Measurements from ENCODE around the gene VIL1. TPM values are rescaled to one million over a fixed set of nuclear protein-coding genes. Genes with fewer than 3 reads are reported as not detected.

VIL1 gene
- total RNA-seq, 1 experiment from 2014 or later = 0.18 TPM

DNA sequence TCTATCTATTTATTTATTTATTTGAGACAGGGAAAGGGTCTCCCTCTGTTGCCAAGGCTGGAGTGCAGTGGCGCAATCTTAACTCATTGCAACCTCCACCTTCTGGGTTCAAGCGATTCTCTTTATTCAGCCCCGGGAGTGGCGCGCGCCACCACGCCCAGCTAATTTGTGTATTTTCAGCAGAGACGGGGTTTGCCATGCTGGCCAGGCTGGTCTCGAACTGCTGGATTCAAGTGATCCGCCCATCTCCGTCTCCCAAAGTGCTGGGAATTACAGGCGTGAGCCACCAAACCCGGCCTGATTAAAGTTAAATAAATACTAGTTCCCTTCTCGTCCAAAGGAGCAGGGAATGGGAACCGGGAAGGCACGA, 23.5 kb upstream of the VIL1 start:
- H3K9me3 ChIP-seq (ENCODE audit: control insufficient read depth, insufficient read depth, low read depth, low read length) = no peaks in the 10 kb centered on the region
- no TSS peak for BruUV-seq (replicated peaks)
- no peak for DNase-seq (ENCODE audit: low read depth, low spot score)
- intact Hi-C loops (cut with micrococcal nuclease; ENCODE audit: unreplicated experiment) = no loop called here
- ChIA-PET CTCF (interaction anchor here (1.0 kb wide), 1 partner anchor 108 kb away, joined by 5 read pairs; no protein-coding TSS in a partner anchor), POLR2A (no interaction called here)
- no peak for TF ChIP-seq POLR2AphosphoS5 (IDR thresholded peaks at IDR 0.05; ENCODE audit: low read depth, low read length)
- no peak for TF ChIP-seq SIN3A (IDR thresholded peaks at IDR 0.05; ENCODE audit: borderline replicate concordance, insufficient read depth, low read depth, low read length)
- TF ChIP-seq, protein P1, sequence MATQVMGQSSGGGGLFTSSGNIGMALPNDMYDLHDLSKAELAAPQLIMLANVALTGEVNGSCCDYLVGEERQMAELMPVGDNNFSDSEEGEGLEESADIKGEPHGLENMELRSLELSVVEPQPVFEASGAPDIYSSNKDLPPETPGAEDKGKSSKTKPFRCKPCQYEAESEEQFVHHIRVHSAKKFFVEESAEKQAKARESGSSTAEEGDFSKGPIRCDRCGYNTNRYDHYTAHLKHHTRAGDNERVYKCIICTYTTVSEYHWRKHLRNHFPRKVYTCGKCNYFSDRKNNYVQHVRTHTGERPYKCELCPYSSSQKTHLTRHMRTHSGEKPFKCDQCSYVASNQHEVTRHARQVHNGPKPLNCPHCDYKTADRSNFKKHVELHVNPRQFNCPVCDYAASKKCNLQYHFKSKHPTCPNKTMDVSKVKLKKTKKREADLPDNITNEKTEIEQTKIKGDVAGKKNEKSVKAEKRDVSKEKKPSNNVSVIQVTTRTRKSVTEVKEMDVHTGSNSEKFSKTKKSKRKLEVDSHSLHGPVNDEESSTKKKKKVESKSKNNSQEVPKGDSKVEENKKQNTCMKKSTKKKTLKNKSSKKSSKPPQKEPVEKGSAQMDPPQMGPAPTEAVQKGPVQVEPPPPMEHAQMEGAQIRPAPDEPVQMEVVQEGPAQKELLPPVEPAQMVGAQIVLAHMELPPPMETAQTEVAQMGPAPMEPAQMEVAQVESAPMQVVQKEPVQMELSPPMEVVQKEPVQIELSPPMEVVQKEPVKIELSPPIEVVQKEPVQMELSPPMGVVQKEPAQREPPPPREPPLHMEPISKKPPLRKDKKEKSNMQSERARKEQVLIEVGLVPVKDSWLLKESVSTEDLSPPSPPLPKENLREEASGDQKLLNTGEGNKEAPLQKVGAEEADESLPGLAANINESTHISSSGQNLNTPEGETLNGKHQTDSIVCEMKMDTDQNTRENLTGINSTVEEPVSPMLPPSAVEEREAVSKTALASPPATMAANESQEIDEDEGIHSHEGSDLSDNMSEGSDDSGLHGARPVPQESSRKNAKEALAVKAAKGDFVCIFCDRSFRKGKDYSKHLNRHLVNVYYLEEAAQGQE (IDR thresholded peaks at IDR 0.05; ENCODE audit: insufficient read depth in 1 of 2, low read depth in 2 of 2, low read length in 1 of 2) = no peak
- no peak for TF ChIP-seq TCF7L2 (IDR thresholded peaks at IDR 0.05; ENCODE audit: low read depth, low read length)
- TF ChIP-seq, protein P2, sequence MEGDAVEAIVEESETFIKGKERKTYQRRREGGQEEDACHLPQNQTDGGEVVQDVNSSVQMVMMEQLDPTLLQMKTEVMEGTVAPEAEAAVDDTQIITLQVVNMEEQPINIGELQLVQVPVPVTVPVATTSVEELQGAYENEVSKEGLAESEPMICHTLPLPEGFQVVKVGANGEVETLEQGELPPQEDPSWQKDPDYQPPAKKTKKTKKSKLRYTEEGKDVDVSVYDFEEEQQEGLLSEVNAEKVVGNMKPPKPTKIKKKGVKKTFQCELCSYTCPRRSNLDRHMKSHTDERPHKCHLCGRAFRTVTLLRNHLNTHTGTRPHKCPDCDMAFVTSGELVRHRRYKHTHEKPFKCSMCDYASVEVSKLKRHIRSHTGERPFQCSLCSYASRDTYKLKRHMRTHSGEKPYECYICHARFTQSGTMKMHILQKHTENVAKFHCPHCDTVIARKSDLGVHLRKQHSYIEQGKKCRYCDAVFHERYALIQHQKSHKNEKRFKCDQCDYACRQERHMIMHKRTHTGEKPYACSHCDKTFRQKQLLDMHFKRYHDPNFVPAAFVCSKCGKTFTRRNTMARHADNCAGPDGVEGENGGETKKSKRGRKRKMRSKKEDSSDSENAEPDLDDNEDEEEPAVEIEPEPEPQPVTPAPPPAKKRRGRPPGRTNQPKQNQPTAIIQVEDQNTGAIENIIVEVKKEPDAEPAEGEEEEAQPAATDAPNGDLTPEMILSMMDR (IDR thresholded peaks at IDR 0.05) = no peak
- H3K4me1 ChIP-seq (ENCODE audit: control insufficient read depth, insufficient read depth, low read length) = peaks cover 24% of the 10 kb centered on the region
- H3K27me3 ChIP-seq (ENCODE audit: control insufficient read depth, insufficient read depth, low read length) = no peaks in the 10 kb centered on the region
- no peak for ATAC-seq
- peak overlapping the region; percentile 99 for H3K27ac ChIP-seq (ENCODE audit: low read length)
- H3K36me3 ChIP-seq (ENCODE audit: control insufficient read depth, insufficient read depth, low read length) = no peaks in the 10 kb centered on the region; the same call in 1 of the 2 replicates
- in situ Hi-C loops (cut with HindIII; ENCODE audit: low pct_unique_long_range_greater_than_20kb, low sequenced_read_pairs) = no loop called here
- peak overlapping the region; percentile 72 to 76 for H3K4me3 ChIP-seq (ENCODE audit: low read depth in 2 of 2, low read length in 2 of 2)

DNA sequence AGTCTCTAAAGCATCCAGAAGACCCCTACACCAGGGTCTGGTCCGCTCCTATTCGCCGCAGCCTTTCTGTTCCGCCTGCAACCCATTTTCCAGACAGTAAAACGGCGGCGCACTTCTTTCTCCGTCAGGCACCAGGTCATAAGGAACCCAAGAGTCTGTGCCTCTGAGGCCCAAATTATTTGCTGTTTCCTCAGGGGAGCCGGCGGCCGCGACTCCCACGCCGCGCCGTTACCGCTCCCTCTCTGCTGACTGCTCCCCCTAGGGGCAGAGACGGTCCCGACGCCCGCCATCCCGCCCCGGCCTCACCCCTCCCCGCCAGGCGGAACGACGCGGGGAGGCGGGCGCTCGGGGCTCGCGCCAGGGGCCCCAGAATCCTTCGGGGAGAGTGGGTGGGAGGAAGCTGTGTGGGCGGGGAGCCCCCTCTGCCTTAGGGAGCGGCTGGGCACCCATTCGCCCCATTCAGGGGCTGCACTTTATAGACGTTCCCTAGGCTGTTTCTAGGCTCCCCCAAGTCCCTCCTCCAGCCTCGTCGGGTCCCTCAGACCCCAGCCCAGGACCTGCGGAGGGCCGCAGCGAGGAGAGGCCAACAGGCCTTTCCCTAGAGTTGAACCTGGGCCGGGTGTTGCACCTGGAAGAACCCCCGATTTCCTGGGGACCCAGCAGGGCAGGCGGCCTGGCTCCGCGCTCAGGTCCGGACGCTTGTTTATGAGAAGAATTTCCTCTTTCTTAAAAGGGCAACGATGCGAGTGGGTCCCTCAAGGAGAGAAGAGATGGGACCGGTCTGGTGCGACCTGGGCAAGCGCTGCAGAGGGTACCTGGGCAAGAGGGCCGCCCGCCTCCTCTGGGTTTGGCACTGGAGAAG, 22.9 kb upstream of the VIL1 start:
- Histone ChIP-seq H3K36me3 (ENCODE audit: control insufficient read depth, insufficient read depth, low read length) (no peaks in the 10 kb centered on the region; the same call in 1 of the 2 replicates), H3K27me3 (ENCODE audit: control insufficient read depth, insufficient read depth, low read length) (no peaks in the 10 kb centered on the region), H3K4me3 (ENCODE audit: low read depth in 2 of 2, low read length in 2 of 2) (peak overlapping the region; percentile 72 to 76), H3K4me1 (ENCODE audit: control insufficient read depth, insufficient read depth, low read length) (peaks cover 25% of the 10 kb centered on the region), H3K9me3 (ENCODE audit: control insufficient read depth, insufficient read depth, low read depth, low read length) (no peaks in the 10 kb centered on the region), H3K27ac (ENCODE audit: low read length) (peak overlapping the region; percentile 99)
- DNase-seq (ENCODE audit: low read depth, low spot score) = no peak
- ChIA-PET POLR2A (interaction anchor here (0.6 to 0.7 kb wide), 3 partner anchors 11 to 109 kb away, joined by 4 to 8 read pairs (median 4); no protein-coding TSS in a partner anchor), CTCF (interaction anchor here (0.6 to 1.0 kb wide), 7 partner anchors 27 to 109 kb away, joined by 3 to 7 read pairs (median 4); no protein-coding TSS in a partner anchor)
- TF ChIP-seq POLR2AphosphoS5 (IDR thresholded peaks at IDR 0.05; ENCODE audit: low read depth, low read length) (peak; percentile 78), TCF7L2 (IDR thresholded peaks at IDR 0.05; ENCODE audit: low read depth, low read length) (no peak), SIN3A (IDR thresholded peaks at IDR 0.05; ENCODE audit: borderline replicate concordance, insufficient read depth, low read depth, low read length) (peak; percentile 89; the same call in 1 of the 2 replicates)
- TF ChIP-seq, protein P2 (IDR thresholded peaks at IDR 0.05) = peak; percentile 97
- TF ChIP-seq, protein P1 (IDR thresholded peaks at IDR 0.05; ENCODE audit: insufficient read depth in 1 of 2, low read depth in 2 of 2, low read length in 1 of 2) = no peak
- ATAC-seq = peak; percentile 70
- no TSS peak for BruUV-seq (replicated peaks)
- intact Hi-C loops (cut with micrococcal nuclease; ENCODE audit: unreplicated experiment) = loop anchor here (2.0 kb wide), 1 partner anchor 95 kb away; no protein-coding TSS in a partner anchor
- in situ Hi-C loops (cut with HindIII; ENCODE audit: low pct_unique_long_range_greater_than_20kb, low sequenced_read_pairs) = no loop called here
